ENCODE results near the gene CPTP. TPM values are rescaled to one million over a fixed set of nuclear protein-coding genes. Genes with fewer than 3 reads are reported as not detected.

The CPTP gene
- polyA plus RNA-seq, 3 donors: 6.4 to 7.7 (median 7.4) TPM

GRCh38 chr1:1312450-1313314 is 11.9 kb upstream of the CPTP start:
- H3K4me3 Mint-ChIP-seq: no peak overlapping the region
- H3K79me2 ChIP-seq (ENCODE audit: insufficient read depth, low read length): peaks cover 4% of the 10 kb centered on the region
- WGBS (ENCODE audit: insufficient coverage): 97% methylated on average over 49 of the region's 49 CpGs
- peaks cover 33 to 66% of the 10 kb centered on the region in 2 donors for H3K36me3 Mint-ChIP-seq
- H3K4me3 ChIP-seq (replicated peaks in 1 of 3; ENCODE audit: low read depth in 2 of 3, low read length in 3 of 3): no peak overlapping the region
- TF ChIP-seq CTCF (IDR thresholded peaks at IDR 0.05): no peak
- peaks cover 8% of the 10 kb centered on the region for H3K4me1 Mint-ChIP-seq
- H3K27ac Mint-ChIP-seq: no peak overlapping the region
- no peaks in the 10 kb centered on the region for H3K9me3 Mint-ChIP-seq
- peaks cover 57 to 67% of the 10 kb centered on the region in 2 donors for H3K36me3 ChIP-seq (replicated peaks in 1 of 2; ENCODE audit: control insufficient read depth in 1 of 2, insufficient read depth in 2 of 2, low read length in 2 of 2)
- no peak overlapping the region for H2AFZ ChIP-seq (ENCODE audit: insufficient read depth, low read depth, low read length, poor library complexity, severe bottlenecking)
- no peaks in the 10 kb centered on the region for H3K27me3 Mint-ChIP-seq (ENCODE audit: low read depth in 3 of 3)
- no peak for DNase-seq
- H3K4me2 ChIP-seq (replicated peaks; ENCODE audit: extremely low read depth, low read length, poor library complexity, severe bottlenecking): no peak overlapping the region
- peaks cover 46% of the 10 kb centered on the region for H4K20me1 ChIP-seq (ENCODE audit: insufficient read depth, low read length)
- H3K27ac ChIP-seq (ENCODE audit: low read depth in 1 of 2, low read length in 2 of 2): no peak overlapping the region
- no peaks in the 10 kb centered on the region for H3K9me3 ChIP-seq (replicated peaks in 1 of 2; ENCODE audit: control insufficient read depth in 1 of 2, insufficient read depth in 1 of 2, low read length in 2 of 2)
- H3K4me1 ChIP-seq (ENCODE audit: control insufficient read depth in 1 of 2, insufficient read depth in 2 of 2, low read length in 2 of 2): peaks cover 8 to 13% of the 10 kb centered on the region in 2 donors
- H3K9ac ChIP-seq (ENCODE audit: insufficient read depth, low read length, poor library complexity, severe bottlenecking): no peak overlapping the region
- H3K27me3 ChIP-seq (ENCODE audit: control insufficient read depth in 2 of 2, insufficient read depth in 2 of 2, low read length in 2 of 2): no peaks in the 10 kb centered on the region
- intact Hi-C loops (cut with micrococcal nuclease): no loop called here

- H3K9ac ChIP-seq (ENCODE audit: insufficient read depth, low read length, poor library complexity, severe bottlenecking): no peak overlapping the region
Measured at GRCh38 chr1:1313500-1314236, 10.9 kb upstream of the CPTP start.

More at GRCh38 chr1:1313500-1314236, 10.9 kb upstream of the CPTP start:
- 97% methylated on average over 37 of the region's 37 CpGs for WGBS (ENCODE audit: insufficient coverage)
- H3K27ac ChIP-seq (ENCODE audit: low read depth in 1 of 2, low read length in 2 of 2): no peak overlapping the region
- intact Hi-C loops (cut with micrococcal nuclease): no loop called here
- H3K27ac Mint-ChIP-seq: peak overlapping the region in 1 of 7 donors; percentile 6
- H3K27me3 Mint-ChIP-seq (ENCODE audit: low read depth in 3 of 3): no peaks in the 10 kb centered on the region
- TF ChIP-seq CTCF (IDR thresholded peaks at IDR 0.05): no peak
- H4K20me1 ChIP-seq (ENCODE audit: insufficient read depth, low read length): peaks cover 51% of the 10 kb centered on the region
- peaks cover 38 to 76% of the 10 kb centered on the region in 2 donors for H3K36me3 Mint-ChIP-seq
- no peaks in the 10 kb centered on the region for H3K27me3 ChIP-seq (ENCODE audit: control insufficient read depth in 2 of 2, insufficient read depth in 2 of 2, low read length in 2 of 2)
- H3K79me2 ChIP-seq (ENCODE audit: insufficient read depth, low read length): peaks cover 4% of the 10 kb centered on the region
- no peak overlapping the region for H2AFZ ChIP-seq (ENCODE audit: insufficient read depth, low read depth, low read length, poor library complexity, severe bottlenecking)
- H3K9me3 ChIP-seq (replicated peaks in 1 of 2; ENCODE audit: control insufficient read depth in 1 of 2, insufficient read depth in 1 of 2, low read length in 2 of 2): no peaks in the 10 kb centered on the region
- H3K36me3 ChIP-seq (replicated peaks in 1 of 2; ENCODE audit: control insufficient read depth in 1 of 2, insufficient read depth in 2 of 2, low read length in 2 of 2): peaks cover 63 to 76% of the 10 kb centered on the region in 2 donors
- H3K4me2 ChIP-seq (replicated peaks; ENCODE audit: extremely low read depth, low read length, poor library complexity, severe bottlenecking): no peak overlapping the region
- H3K9me3 Mint-ChIP-seq: no peaks in the 10 kb centered on the region
- peaks cover 8% of the 10 kb centered on the region for H3K4me1 Mint-ChIP-seq
- DNase-seq: no peak
- no peak overlapping the region for H3K4me3 Mint-ChIP-seq
- H3K4me1 ChIP-seq (ENCODE audit: control insufficient read depth in 1 of 2, insufficient read depth in 2 of 2, low read length in 2 of 2): peaks cover 8 to 12% of the 10 kb centered on the region in 2 donors
- H3K4me3 ChIP-seq (replicated peaks in 1 of 3; ENCODE audit: low read depth in 2 of 3, low read length in 3 of 3): no peak overlapping the region
